NCI-H1105 (cell line): Measurements from ENCODE around the gene CD38.
"Not testable (repeated sequence)": the region's sequence is repeated elsewhere in the genome, so short reads cannot be mapped to it uniquely, and the experiment has no call there.

ENCODE experiments used
- DNase-seq: peaks from one replicate; lab custom pipeline; 2025; lab: John Stamatoyannopoulos, UW

CD38 gene

GRCh38 chr4:15799141-15799540 lies 21.0 kb downstream of the CD38 start:
- no peak for DNase-seq

GRCh38 chr4:15799701-15800100 lies 21.6 kb downstream of the CD38 start:
- DNase-seq: no peak

- DNase-seq: not testable (repeated sequence)
Observed at GRCh38 chr4:15802497-15802896, 24.4 kb downstream of the CD38 start.

- DNase-seq: peak; percentile 34
Observed at GRCh38 chr4:15805583-15806517, 27.7 kb downstream of the CD38 start.

GRCh38 chr4:15809058-15809457 lies 30.9 kb downstream of the CD38 start:
- no peak for DNase-seq

- DNase-seq: no peak
Observed at GRCh38 chr4:15809466-15809865, 31.3 kb downstream of the CD38 start.

GRCh38 chr4:15811703-15812337 lies 33.7 kb downstream of the CD38 start:
- DNase-seq: no peak

- no peak for DNase-seq
Observed at GRCh38 chr4:15832523-15833451, 54.7 kb downstream of the CD38 start.

- no peak for DNase-seq
Observed at GRCh38 chr4:15833801-15834200, 55.7 kb downstream of the CD38 start.

GRCh38 chr4:15836362-15836761 lies 58.2 kb downstream of the CD38 start:
- DNase-seq: no peak

- no peak for DNase-seq
Observed at GRCh38 chr4:15837591-15837990, 59.5 kb downstream of the CD38 start.

GRCh38 chr4:15841194-15841730 lies 63.1 kb downstream of the CD38 start:
- not testable (repeated sequence) for DNase-seq

- no peak for DNase-seq
Observed at GRCh38 chr4:15847746-15848145, 69.6 kb downstream of the CD38 start.

- no peak for DNase-seq
Observed at GRCh38 chr4:15848191-15848842, 70.2 kb downstream of the CD38 start.

- no peak for DNase-seq
Observed at GRCh38 chr4:15851969-15852368, 73.8 kb downstream of the CD38 start.

- no peak for DNase-seq
Observed at GRCh38 chr4:15852524-15852923, 74.4 kb downstream of the CD38 start.

GRCh38 chr4:15853345-15853744 lies 75.2 kb downstream of the CD38 start:
- no peak for DNase-seq

GRCh38 chr4:15855804-15856475 lies 77.8 kb downstream of the CD38 start:
- no peak for DNase-seq

- not testable (repeated sequence) for DNase-seq
Observed at GRCh38 chr4:15861198-15861597, 83.1 kb downstream of the CD38 start.

GRCh38 chr4:15864651-15865566 lies 86.8 kb downstream of the CD38 start:
- DNase-seq: no peak
